WTC11 (cell line): ENCODE results near the gene COQ9.

Source experiments
- FOXK1 ChIP-seq: sonication (generic); formaldehyde crosslinking; IDR thresholded peaks from 2 replicates; pipeline ENCODE4 v1.8.0; 2022; ENCODE audit warnings: mild to moderate bottlenecking, moderate library complexity, missing genetic modification reagents
- GABPB1 ChIP-seq: sonication (generic); formaldehyde crosslinking; IDR thresholded peaks from 2 replicates; pipeline ENCODE4 v1.8.1; 2023; ENCODE audit warnings: mild to moderate bottlenecking, missing genetic modification reagents
- JUN ChIP-seq: sonication (generic); formaldehyde crosslinking; IDR thresholded peaks from 2 replicates; pipeline ENCODE4 v1.8.0; 2023; ENCODE audit warnings: mild to moderate bottlenecking, missing genetic modification reagents
- TP53 ChIP-seq: sonication (generic); formaldehyde crosslinking; IDR thresholded peaks from 2 replicates; pipeline ENCODE4 v1.8.1; 2023; ENCODE audit warnings: mild to moderate bottlenecking, missing genetic modification reagents
- ZNF121 ChIP-seq: sonication (generic); formaldehyde crosslinking; IDR thresholded peaks from 2 replicates; pipeline ENCODE4 v1.8.0; 2023; ENCODE audit warnings: missing genetic modification reagents
- TF ChIP-seq, protein P1 (sequence below): fragments of 200-600 bp; IDR thresholded peaks from 2 replicates; pipeline ENCODE4 v1.8.0; 2022; ENCODE audit warnings: antibody characterized with exemption
- TF ChIP-seq, protein P2 (sequence below): sonication (generic); formaldehyde crosslinking; IDR thresholded peaks from 2 replicates; pipeline ENCODE4 v1.8.0; 2022; ENCODE audit warnings: mild to moderate bottlenecking, missing genetic modification reagents
- TF ChIP-seq, protein P3 (sequence below): sonication (generic); formaldehyde crosslinking; IDR thresholded peaks from 2 replicates; pipeline ENCODE4 v1.8.0; 2022; ENCODE audit warnings: mild to moderate bottlenecking, missing genetic modification reagents
- TF ChIP-seq, protein P4 (sequence below): sonication (generic); formaldehyde crosslinking; conservative IDR thresholded peaks from 2 replicates; pipeline ENCODE4 v1.8.1; 2022; ENCODE audit warnings: mild to moderate bottlenecking, missing genetic modification reagents

DNA sequence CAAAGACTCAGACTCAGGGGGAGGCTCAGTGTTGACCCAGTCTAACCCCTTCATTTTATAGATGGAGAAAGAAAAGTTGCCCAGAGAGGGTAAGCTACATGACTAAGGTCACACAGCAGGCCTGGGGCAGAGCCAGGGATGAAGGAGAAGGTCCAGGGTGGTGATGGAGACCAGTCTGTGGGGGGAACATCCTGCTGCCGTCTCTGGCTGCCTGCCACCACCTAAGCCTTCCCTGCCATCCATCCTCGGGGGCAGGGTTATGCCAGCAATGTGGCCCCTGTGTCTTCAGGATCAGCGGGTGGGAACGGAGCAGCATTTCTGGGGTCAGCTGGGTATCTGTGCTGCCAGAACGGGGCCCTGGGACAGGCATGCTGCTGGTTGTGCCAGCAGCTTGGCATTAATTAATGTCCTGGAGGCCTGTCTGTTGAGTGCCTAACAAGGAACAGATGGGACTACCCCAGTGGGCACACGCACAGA lies 33.5 kb downstream of the COQ9 start:
- no peak for TF ChIP-seq GABPB1 (CRISPR knock-in tag)
- no peak for TF ChIP-seq TP53 (CRISPR knock-in tag)
- TF ChIP-seq, protein P1, sequence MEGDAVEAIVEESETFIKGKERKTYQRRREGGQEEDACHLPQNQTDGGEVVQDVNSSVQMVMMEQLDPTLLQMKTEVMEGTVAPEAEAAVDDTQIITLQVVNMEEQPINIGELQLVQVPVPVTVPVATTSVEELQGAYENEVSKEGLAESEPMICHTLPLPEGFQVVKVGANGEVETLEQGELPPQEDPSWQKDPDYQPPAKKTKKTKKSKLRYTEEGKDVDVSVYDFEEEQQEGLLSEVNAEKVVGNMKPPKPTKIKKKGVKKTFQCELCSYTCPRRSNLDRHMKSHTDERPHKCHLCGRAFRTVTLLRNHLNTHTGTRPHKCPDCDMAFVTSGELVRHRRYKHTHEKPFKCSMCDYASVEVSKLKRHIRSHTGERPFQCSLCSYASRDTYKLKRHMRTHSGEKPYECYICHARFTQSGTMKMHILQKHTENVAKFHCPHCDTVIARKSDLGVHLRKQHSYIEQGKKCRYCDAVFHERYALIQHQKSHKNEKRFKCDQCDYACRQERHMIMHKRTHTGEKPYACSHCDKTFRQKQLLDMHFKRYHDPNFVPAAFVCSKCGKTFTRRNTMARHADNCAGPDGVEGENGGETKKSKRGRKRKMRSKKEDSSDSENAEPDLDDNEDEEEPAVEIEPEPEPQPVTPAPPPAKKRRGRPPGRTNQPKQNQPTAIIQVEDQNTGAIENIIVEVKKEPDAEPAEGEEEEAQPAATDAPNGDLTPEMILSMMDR, result no peak
- no peak for TF ChIP-seq FOXK1
- TF ChIP-seq, protein P2, sequence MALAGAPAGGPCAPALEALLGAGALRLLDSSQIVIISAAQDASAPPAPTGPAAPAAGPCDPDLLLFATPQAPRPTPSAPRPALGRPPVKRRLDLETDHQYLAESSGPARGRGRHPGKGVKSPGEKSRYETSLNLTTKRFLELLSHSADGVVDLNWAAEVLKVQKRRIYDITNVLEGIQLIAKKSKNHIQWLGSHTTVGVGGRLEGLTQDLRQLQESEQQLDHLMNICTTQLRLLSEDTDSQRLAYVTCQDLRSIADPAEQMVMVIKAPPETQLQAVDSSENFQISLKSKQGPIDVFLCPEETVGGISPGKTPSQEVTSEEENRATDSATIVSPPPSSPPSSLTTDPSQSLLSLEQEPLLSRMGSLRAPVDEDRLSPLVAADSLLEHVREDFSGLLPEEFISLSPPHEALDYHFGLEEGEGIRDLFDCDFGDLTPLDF, result no peak
- TF ChIP-seq, protein P3, sequence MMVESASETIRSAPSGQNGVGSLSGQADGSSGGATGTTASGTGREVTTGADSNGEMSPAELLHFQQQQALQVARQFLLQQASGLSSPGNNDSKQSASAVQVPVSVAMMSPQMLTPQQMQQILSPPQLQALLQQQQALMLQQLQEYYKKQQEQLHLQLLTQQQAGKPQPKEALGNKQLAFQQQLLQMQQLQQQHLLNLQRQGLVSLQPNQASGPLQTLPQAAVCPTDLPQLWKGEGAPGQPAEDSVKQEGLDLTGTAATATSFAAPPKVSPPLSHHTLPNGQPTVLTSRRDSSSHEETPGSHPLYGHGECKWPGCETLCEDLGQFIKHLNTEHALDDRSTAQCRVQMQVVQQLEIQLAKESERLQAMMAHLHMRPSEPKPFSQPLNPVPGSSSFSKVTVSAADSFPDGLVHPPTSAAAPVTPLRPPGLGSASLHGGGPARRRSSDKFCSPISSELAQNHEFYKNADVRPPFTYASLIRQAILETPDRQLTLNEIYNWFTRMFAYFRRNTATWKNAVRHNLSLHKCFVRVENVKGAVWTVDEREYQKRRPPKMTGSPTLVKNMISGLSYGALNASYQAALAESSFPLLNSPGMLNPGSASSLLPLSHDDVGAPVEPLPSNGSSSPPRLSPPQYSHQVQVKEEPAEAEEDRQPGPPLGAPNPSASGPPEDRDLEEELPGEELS (CRISPR knock-in tag), result no peak
- TF ChIP-seq, protein P4, sequence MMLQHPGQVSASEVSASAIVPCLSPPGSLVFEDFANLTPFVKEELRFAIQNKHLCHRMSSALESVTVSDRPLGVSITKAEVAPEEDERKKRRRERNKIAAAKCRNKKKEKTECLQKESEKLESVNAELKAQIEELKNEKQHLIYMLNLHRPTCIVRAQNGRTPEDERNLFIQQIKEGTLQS (CRISPR knock-in tag), result no peak
- no peak for TF ChIP-seq JUN
- no peak for TF ChIP-seq ZNF121 (CRISPR knock-in tag)
